Superior temporal gyrus (tissue), 1 donor: ENCODE results near the gene WDR37.

Experiments
- DNase-seq: peaks from one replicate; pipeline ENCODE4 v3.0.0-alpha.2; 2016; ENCODE audit errors: extremely low spot score

The WDR37 gene

GRCh38 chr10:1169186-1169885 lies 113.2 kb downstream of the WDR37 start:
- DNase-seq, result no peak

GRCh38 chr10:1169981-1170866 lies 114.0 kb downstream of the WDR37 start:
- DNase-seq, result no peak

GRCh38 chr10:1170867-1171180 lies 114.6 kb downstream of the WDR37 start:
- no peak for DNase-seq

- DNase-seq, result no peak
Observed at GRCh38 chr10:1171182-1171581, 115.0 kb downstream of the WDR37 start.

- DNase-seq, result no peak
Observed at GRCh38 chr10:1171586-1171985, 115.4 kb downstream of the WDR37 start.

- no peak for DNase-seq
Observed at GRCh38 chr10:1172256-1172984, 116.2 kb downstream of the WDR37 start.

- DNase-seq, result no peak
Observed at GRCh38 chr10:1173091-1173490, 116.9 kb downstream of the WDR37 start.

GRCh38 chr10:1174022-1174421 lies 117.8 kb downstream of the WDR37 start:
- no peak for DNase-seq

GRCh38 chr10:1175956-1176565 lies 119.9 kb downstream of the WDR37 start:
- DNase-seq, result no peak

- peak; percentile 2 for DNase-seq
Observed at GRCh38 chr10:1177936-1178335, 121.8 kb downstream of the WDR37 start.

GRCh38 chr10:1178506-1178905 lies 122.3 kb downstream of the WDR37 start:
- DNase-seq, result peak; percentile 2

- peak; percentile 4 for DNase-seq
Observed at GRCh38 chr10:1179346-1180070, 123.3 kb downstream of the WDR37 start.

- DNase-seq, result no peak
Observed at GRCh38 chr10:1180071-1180730, 124.0 kb downstream of the WDR37 start.

GRCh38 chr10:1180836-1181235 lies 124.7 kb downstream of the WDR37 start:
- peak; percentile 82 for DNase-seq
